Parathyroid adenoma (tissue), 2 donors: ENCODE results near the gene OSBPL3.

Source experiments
- H2AFZ ChIP-seq: fragments of 300-600 bp; sonication (generic); one replicate; pipeline ENCODE4 v1.7.0; 2017; ENCODE audit warnings: antibody characterized with exemption, mild to moderate bottlenecking
- H3K27ac ChIP-seq: fragments of 300-600 bp; sonication (generic); one replicate; pipeline ENCODE4 v1.7.0; 2017
- H3K27me3 ChIP-seq: fragments of 300-600 bp; sonication (generic); one replicate; pipeline ENCODE4 v1.7.0; 2017; ENCODE audit warnings: low read length; ENCODE audit not compliant: control insufficient read depth, insufficient read depth
- H3K36me3 ChIP-seq: fragments of 300-600 bp; sonication (generic); one replicate; pipeline ENCODE4 v1.7.0; 2017; ENCODE audit warnings: low read length; ENCODE audit not compliant: control insufficient read depth, insufficient read depth
- H3K4me1 ChIP-seq: fragments of 300-600 bp; sonication (generic); one replicate; pipeline ENCODE4 v1.7.0; 2017; ENCODE audit warnings: control low read depth
- H3K4me2 ChIP-seq: fragments of 300-600 bp; sonication (generic); one replicate; pipeline ENCODE4 v1.7.0; 2017; ENCODE audit warnings: low read length
- H3K4me3 ChIP-seq: fragments of 300-600 bp; sonication (generic); one replicate; pipeline ENCODE4 v1.7.0; 2017; ENCODE audit warnings: low read depth, low read length
- H3K79me2 ChIP-seq: fragments of 300-600 bp; sonication (generic); one replicate; pipeline ENCODE4 v1.7.0; 2017; ENCODE audit warnings: control low read depth
- H3K9ac ChIP-seq: fragments of 300-600 bp; sonication (generic); one replicate; pipeline ENCODE4 v1.7.0; 2017; ENCODE audit warnings: mild to moderate bottlenecking
- H3K9me3 ChIP-seq: fragments of 300-600 bp; sonication (generic); one replicate; pipeline ENCODE4 v1.7.0; 2017; ENCODE audit warnings: low read length; ENCODE audit not compliant: control insufficient read depth
- TF ChIP-seq, protein P1 (sequence below): fragments of 300-600 bp; sonication (generic); IDR thresholded peaks from one replicate; pipeline ENCODE4 v1.7.0; 2017; ENCODE audit warnings: antibody characterized with exemption, mild to moderate bottlenecking
- donor health status: primary hyperparathyroidism.

The OSBPL3 gene

DNA sequence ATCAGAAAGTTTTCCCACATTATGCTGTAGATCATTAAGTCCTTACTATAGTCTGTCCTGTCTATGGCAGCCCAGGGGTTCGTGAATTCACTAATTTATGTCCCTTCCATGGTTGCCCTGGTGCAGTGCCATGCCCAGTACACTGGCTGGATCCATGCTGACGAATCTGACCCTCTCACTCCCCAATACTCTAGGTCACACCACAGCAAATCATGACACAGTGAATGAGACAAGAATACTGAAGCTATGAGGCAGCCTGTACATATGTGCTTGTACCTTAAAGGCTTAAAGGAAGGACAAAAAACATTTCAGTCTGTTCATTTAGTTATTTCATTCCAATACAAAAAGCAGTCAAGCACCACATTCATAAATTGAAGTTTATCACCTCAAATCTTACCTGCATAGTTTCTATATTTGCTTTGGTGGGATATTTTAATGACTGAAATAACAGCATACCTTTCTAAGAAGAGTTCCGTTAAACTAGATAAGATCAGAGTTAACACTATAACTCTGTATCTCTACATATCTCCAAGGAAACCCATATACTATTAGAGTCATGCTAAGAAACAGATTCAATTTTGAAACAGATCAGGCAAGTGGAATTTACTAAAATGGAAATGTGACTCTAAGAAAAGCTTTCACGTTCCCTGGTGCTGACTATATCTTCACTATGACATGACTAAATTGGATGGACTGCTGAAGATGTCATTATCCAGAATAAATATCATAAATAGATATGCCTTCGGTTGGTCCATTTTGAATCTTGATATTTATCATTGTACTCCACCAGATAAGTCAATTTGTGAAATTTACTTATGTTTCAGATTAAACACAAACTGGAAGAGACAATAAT is 36.7 kb downstream of the OSBPL3 start:
- TF ChIP-seq, protein P1, sequence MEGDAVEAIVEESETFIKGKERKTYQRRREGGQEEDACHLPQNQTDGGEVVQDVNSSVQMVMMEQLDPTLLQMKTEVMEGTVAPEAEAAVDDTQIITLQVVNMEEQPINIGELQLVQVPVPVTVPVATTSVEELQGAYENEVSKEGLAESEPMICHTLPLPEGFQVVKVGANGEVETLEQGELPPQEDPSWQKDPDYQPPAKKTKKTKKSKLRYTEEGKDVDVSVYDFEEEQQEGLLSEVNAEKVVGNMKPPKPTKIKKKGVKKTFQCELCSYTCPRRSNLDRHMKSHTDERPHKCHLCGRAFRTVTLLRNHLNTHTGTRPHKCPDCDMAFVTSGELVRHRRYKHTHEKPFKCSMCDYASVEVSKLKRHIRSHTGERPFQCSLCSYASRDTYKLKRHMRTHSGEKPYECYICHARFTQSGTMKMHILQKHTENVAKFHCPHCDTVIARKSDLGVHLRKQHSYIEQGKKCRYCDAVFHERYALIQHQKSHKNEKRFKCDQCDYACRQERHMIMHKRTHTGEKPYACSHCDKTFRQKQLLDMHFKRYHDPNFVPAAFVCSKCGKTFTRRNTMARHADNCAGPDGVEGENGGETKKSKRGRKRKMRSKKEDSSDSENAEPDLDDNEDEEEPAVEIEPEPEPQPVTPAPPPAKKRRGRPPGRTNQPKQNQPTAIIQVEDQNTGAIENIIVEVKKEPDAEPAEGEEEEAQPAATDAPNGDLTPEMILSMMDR: no peak
- Histone ChIP-seq H3K4me1 (peaks cover 6% of the 10 kb centered on the region), H3K36me3 (no peaks in the 10 kb centered on the region), H3K4me3 (no peak overlapping the region), H3K27ac (no peak overlapping the region), H3K27me3 (no peaks in the 10 kb centered on the region), H3K4me2 (no peak overlapping the region), H3K9ac (no peak overlapping the region), H2AFZ (no peak overlapping the region), H3K9me3 (no peaks in the 10 kb centered on the region), H3K79me2 (peaks cover 24% of the 10 kb centered on the region)

DNA sequence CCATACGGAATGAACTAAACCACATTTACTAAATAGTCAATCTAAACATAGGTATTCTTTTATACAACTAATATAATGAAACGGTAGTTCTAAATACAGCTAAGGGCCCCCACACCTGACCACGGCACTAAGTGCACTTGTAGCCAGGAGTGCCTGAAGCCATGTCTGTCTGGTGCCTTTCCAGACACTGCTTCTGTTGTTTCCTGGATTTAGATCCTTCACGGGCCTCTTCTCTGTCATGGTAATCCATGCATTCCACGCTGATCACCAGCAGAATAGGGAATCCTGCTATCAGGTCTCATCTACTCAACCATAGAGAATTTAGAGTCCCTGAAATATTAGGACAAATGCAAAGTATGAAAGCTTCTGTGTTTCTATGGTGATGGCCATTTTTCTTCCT is 37.8 kb downstream of the OSBPL3 start:
- no peaks in the 10 kb centered on the region for H3K4me1 ChIP-seq
- H3K4me2 ChIP-seq: no peak overlapping the region
- no peaks in the 10 kb centered on the region for H3K27me3 ChIP-seq
- no peaks in the 10 kb centered on the region for H3K9me3 ChIP-seq
- no peaks in the 10 kb centered on the region for H3K36me3 ChIP-seq
- peaks cover 22% of the 10 kb centered on the region for H3K79me2 ChIP-seq
- no peak overlapping the region for H3K9ac ChIP-seq
- H2AFZ ChIP-seq: no peak overlapping the region
- TF ChIP-seq, protein P1: no peak
- H3K4me3 ChIP-seq: no peak overlapping the region
- no peak overlapping the region for H3K27ac ChIP-seq

DNA sequence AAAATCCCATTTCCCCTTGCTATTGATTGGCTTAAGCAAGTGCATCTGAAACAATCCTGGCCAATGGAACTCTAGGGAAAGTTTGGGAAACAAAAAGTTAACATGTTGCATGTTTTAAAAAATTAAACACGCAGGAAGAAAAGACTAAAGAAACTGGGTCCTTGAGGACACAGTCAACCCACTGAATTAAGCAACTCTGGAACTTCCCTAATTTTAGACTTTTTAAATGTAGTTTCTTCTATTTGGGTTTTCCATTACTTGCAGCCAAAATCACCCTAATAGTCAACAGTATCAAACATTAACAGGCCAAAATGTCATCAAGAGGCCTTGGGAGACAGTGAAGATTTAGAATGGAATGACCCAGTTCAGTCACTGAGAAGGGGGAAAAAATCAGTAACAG is 40.6 kb downstream of the OSBPL3 start:
- no peak overlapping the region for H3K4me3 ChIP-seq
- H3K27ac ChIP-seq: no peak overlapping the region
- H3K4me2 ChIP-seq: no peak overlapping the region
- no peak overlapping the region for H3K9ac ChIP-seq
- TF ChIP-seq, protein P1: no peak
- no peaks in the 10 kb centered on the region for H3K27me3 ChIP-seq
- no peak overlapping the region for H2AFZ ChIP-seq
- H3K36me3 ChIP-seq: no peaks in the 10 kb centered on the region
- peaks cover 8% of the 10 kb centered on the region for H3K79me2 ChIP-seq
- H3K9me3 ChIP-seq: no peaks in the 10 kb centered on the region
- peaks cover 15% of the 10 kb centered on the region for H3K4me1 ChIP-seq

DNA sequence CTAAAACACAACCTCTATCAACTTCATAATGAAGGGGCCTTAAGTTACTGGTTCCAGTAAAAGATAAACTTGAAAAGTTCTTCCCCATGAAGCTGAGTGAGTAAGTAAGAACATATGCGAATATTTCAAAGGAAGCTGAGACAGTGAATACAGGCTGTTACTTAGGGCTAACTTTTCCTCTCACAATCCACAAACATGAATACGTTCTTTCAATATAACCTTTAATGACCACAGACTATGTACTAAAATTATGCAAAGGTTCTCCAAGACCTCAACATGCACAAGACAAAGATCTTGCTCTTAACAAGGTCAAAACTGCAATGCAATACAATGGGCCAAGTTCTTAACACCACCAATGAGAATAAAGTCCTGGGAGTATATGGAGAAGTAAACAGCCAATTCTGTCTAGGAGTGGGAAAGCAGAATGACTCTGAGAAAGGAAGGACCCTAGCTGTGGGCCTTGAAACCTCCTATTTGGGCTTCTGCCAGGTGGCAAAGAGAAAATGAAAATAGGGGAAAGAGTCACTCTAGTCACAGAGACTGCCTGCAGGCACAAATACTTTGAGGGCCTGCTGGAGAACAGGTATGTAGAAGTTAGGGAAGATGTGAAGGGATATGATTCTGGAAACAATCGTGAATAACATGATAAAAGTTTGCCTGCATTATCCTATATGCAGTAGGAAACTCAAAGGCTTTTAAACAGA is 43.7 kb downstream of the OSBPL3 start:
- Histone ChIP-seq H3K4me1 (peaks cover 41% of the 10 kb centered on the region), H3K4me2 (no peak overlapping the region), H3K27ac (no peak overlapping the region), H3K4me3 (no peak overlapping the region), H3K9ac (no peak overlapping the region), H3K27me3 (no peaks in the 10 kb centered on the region), H2AFZ (no peak overlapping the region), H3K9me3 (no peaks in the 10 kb centered on the region), H3K79me2 (peaks cover 1% of the 10 kb centered on the region), H3K36me3 (no peaks in the 10 kb centered on the region)
- TF ChIP-seq, protein P1: no peak
